Measurements from ENCODE around the gene ADK. TPM values are rescaled to one million over a fixed set of nuclear protein-coding genes. Genes with fewer than 3 reads are reported as not detected.

ADK gene
- total RNA-seq, 1 donor from 2014 or later, result 28.5 TPM

DNA sequence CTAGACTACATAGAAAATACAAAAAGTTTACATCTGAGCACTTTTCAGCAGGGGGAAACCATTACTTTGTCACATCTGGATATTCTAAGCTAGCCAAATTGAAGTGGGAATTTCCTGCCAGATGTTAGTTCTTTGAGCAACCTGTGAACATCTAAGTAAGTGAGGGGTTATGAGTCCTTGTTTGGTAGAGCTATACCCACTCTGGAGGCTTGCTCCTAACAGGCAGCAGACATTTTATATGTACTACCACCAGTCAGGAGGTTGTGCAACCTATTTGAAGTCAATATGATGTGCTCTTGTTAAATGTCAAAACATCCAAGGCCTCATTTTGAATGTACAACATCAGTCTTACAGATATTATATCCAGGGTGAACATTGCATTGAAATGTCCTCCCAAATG, 532.0 kb downstream of the ADK start:
- no peak for DNase-seq (ENCODE audit: extremely low spot score, unreplicated experiment)
- H3K36me3 Mint-ChIP-seq, result no peaks in the 10 kb centered on the region
- H3K9me3 Mint-ChIP-seq, result no peaks in the 10 kb centered on the region
- TF ChIP-seq, protein P1, sequence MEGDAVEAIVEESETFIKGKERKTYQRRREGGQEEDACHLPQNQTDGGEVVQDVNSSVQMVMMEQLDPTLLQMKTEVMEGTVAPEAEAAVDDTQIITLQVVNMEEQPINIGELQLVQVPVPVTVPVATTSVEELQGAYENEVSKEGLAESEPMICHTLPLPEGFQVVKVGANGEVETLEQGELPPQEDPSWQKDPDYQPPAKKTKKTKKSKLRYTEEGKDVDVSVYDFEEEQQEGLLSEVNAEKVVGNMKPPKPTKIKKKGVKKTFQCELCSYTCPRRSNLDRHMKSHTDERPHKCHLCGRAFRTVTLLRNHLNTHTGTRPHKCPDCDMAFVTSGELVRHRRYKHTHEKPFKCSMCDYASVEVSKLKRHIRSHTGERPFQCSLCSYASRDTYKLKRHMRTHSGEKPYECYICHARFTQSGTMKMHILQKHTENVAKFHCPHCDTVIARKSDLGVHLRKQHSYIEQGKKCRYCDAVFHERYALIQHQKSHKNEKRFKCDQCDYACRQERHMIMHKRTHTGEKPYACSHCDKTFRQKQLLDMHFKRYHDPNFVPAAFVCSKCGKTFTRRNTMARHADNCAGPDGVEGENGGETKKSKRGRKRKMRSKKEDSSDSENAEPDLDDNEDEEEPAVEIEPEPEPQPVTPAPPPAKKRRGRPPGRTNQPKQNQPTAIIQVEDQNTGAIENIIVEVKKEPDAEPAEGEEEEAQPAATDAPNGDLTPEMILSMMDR (conservative IDR thresholded peaks at IDR 0.05), result no peak
- H3K4me3 Mint-ChIP-seq, result no peak overlapping the region
- H3K27me3 Mint-ChIP-seq, result no peaks in the 10 kb centered on the region
- H3K4me1 Mint-ChIP-seq (ENCODE audit: unreplicated experiment), result peaks cover 19% of the 10 kb centered on the region
- H3K27ac Mint-ChIP-seq, result no peak overlapping the region

DNA sequence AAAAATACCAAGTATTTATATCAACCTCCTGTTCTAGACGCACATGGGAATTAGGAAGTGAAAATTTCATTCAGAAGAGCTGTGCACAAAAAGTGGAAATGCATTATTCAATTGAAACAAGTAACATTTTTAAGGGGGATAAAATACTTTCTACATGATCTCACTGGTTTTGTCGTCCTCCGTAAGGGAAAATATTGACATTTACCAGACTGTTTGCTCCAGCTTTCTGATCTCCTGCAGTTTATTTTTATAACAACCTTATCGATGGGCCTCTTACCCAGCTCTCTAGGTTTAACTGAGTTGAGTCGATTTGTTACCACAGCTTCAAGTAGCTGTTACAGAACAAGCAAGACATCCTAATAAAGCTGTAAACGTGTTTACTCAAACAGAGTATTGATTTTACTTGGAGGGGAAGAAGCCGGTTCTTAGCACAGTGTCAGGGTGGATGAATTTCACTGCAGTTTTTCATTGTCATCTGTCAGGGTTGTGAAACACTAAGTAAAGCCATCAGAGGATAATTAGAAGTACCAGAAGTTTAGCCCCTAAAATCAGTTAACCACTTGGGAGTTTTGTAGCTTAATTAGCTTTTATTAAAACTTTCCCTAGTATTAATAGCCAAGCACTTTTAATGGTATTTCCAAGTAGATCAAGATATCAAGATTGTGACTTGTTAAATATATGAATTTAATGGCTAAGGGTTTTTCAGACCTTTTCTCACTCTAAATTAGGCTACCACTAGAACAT, 532.8 kb downstream of the ADK start:
- Mint-ChIP-seq H3K27ac (no peak overlapping the region), H3K9me3 (no peaks in the 10 kb centered on the region), H3K4me1 (ENCODE audit: unreplicated experiment) (peaks cover 19% of the 10 kb centered on the region), H3K36me3 (no peaks in the 10 kb centered on the region), H3K27me3 (no peaks in the 10 kb centered on the region), H3K4me3 (peak overlapping the region; percentile 19)
- TF ChIP-seq, protein P1 (conservative IDR thresholded peaks at IDR 0.05), result no peak
- DNase-seq (ENCODE audit: extremely low spot score, unreplicated experiment), result no peak

DNA sequence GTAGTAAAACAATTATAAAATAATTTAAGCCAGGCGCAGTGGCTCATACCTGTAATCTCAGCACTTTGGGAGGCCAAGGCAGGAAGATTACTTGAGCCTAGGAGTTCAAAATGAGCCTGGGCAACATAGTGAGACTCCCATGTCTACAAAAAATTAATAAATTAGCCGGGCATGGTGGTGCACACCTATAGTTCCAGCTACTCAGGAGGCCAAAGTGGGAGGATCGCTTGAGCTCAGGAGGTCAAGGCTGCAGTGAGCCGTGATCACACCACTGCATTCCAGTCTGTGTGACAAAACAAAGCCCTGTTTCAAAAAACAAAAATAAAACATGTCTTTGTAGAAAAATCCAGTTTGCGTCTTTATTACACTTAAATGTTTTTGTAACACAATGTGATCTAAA, 533.4 kb downstream of the ADK start:
- Mint-ChIP-seq H3K4me1 (ENCODE audit: unreplicated experiment) (peaks cover 19% of the 10 kb centered on the region), H3K4me3 (no peak overlapping the region)
- TF ChIP-seq, protein P1 (conservative IDR thresholded peaks at IDR 0.05), result no peak

DNA sequence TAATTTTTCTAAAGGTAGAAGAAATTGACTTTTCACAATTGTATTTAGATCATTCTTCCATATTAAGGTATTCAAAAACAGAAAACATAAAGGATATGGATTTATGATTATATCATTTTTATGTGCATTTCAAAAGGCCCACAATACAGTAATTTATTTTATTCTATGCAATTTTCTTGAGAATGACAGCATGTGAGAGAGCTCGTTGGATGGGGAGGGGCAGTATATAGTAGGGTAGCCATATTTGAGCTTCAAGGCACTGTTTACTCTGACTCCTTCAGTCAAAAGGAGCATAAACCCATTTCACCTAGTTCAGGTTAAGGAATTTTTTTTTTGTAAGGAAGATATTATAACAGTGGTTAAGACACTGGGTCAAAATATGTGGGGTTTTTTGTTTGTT, 534.5 kb downstream of the ADK start:
- H3K36me3 Mint-ChIP-seq, result no peaks in the 10 kb centered on the region
- TF ChIP-seq, protein P1 (conservative IDR thresholded peaks at IDR 0.05), result no peak
- H3K9me3 Mint-ChIP-seq, result no peaks in the 10 kb centered on the region
- peaks cover 19% of the 10 kb centered on the region for H3K4me1 Mint-ChIP-seq (ENCODE audit: unreplicated experiment)
- DNase-seq (ENCODE audit: extremely low spot score, unreplicated experiment), result no peak
- no peaks in the 10 kb centered on the region for H3K27me3 Mint-ChIP-seq
- no peak overlapping the region for H3K27ac Mint-ChIP-seq
- H3K4me3 Mint-ChIP-seq, result no peak overlapping the region

More for the DNA sequence above, 533.4 kb downstream of the ADK start:
- H3K9me3 Mint-ChIP-seq, result no peaks in the 10 kb centered on the region
- DNase-seq (ENCODE audit: extremely low spot score, unreplicated experiment), result no peak
- H3K27me3 Mint-ChIP-seq, result no peaks in the 10 kb centered on the region
- H3K36me3 Mint-ChIP-seq, result no peaks in the 10 kb centered on the region
- H3K27ac Mint-ChIP-seq, result no peak overlapping the region

DNA sequence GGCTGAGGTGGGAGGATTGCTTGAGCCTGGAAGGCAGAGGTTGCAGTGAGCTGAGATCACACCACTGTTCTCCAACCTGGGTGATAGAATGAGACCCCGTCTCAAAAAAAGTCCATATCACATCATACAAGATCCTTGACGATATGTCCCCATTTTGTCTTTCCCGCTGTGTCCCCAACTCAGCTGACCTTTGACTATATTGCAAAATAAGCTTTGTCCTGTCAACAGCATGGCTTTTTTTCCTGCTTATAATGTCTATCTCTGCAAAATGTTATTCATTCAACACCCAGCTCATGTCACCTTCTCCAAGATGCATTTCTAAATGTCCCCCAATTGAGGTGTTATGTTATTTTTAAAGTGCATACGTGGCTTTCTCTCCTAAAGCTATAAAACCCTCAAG, 539.4 kb downstream of the ADK start:
- Mint-ChIP-seq H3K27me3 (no peaks in the 10 kb centered on the region), H3K4me3 (no peak overlapping the region), H3K4me1 (ENCODE audit: unreplicated experiment) (no peaks in the 10 kb centered on the region), H3K9me3 (no peaks in the 10 kb centered on the region), H3K27ac (no peak overlapping the region), H3K36me3 (no peaks in the 10 kb centered on the region)
- TF ChIP-seq, protein P1 (conservative IDR thresholded peaks at IDR 0.05), result no peak
- no peak for DNase-seq (ENCODE audit: extremely low spot score, unreplicated experiment)
